GM13977 (cell line): ENCODE data around the gene ELF4.
A peak's percentile ranks its signal among the peaks of the same experiment; 100 is the strongest.

Experiments
- DNase-seq: peaks from one replicate; pipeline ENCODE4 v3.0.0; 2012; ENCODE audit warnings: low spot score
- CTCF ChIP-seq: IDR thresholded peaks from 2 replicates; pipeline ENCODE4 v1.5.1; 2012; ENCODE audit warnings: mild to moderate bottlenecking, control low read depth; ENCODE audit not compliant: insufficient read depth; ENCODE audit errors: extremely low read depth, missing control alignments
- in situ Hi-C: fragments of 300-500 bp; cut with MboI; formaldehyde crosslinking; loops from one replicate; pipeline ENCODE4 v1.12.0; 2022; ENCODE audit warnings: low sequenced_read_pairs, low pct_unique_long_range_greater_than_20kb, mixed read lengths, inconsistent platforms; ENCODE audit not compliant: unreplicated experiment

The ELF4 gene

GRCh38 chrX:130034178-130034577 lies 76.1 kb downstream of the ELF4 start:
- in situ Hi-C loops, result no loop called here
- no peak for TF ChIP-seq CTCF
- no peak for DNase-seq

- no peak for DNase-seq
- in situ Hi-C loops, result no loop called here
- TF ChIP-seq CTCF, result no peak
These were observed 77.7 kb downstream of the ELF4 start for GRCh38 chrX:130032552-130032951.

- DNase-seq, result no peak
- no peak for TF ChIP-seq CTCF
- in situ Hi-C loops, result no loop called here
These were observed 79.5 kb downstream of the ELF4 start for GRCh38 chrX:130030826-130031225.

GRCh38 chrX:130028196-130028595 lies 82.1 kb downstream of the ELF4 start:
- peak; percentile 74 for TF ChIP-seq CTCF
- in situ Hi-C loops, result no loop called here
- DNase-seq, result no peak

- TF ChIP-seq CTCF, result no peak
- DNase-seq, result no peak
- in situ Hi-C loops, result no loop called here
These were observed 82.7 kb downstream of the ELF4 start for GRCh38 chrX:130027569-130027968.

- no peak for DNase-seq
- TF ChIP-seq CTCF, result no peak
- in situ Hi-C loops, result no loop called here
These were observed 85.0 kb downstream of the ELF4 start for GRCh38 chrX:130025256-130025655.

- in situ Hi-C loops, result no loop called here
- peak; percentile 89 for DNase-seq
- no peak for TF ChIP-seq CTCF
These were observed 86.2 kb downstream of the ELF4 start for GRCh38 chrX:130024127-130024526.
